ENCODE results near the gene CARD6. TPM values are rescaled to one million over a fixed set of nuclear protein-coding genes. Genes with fewer than 3 reads are reported as not detected.

Gene CARD6
- total and polyA plus RNA-seq, 10 of the 15 experiments (the other 5 are each of a cell fraction or from before 2014, with no cell fraction given), result 0.29 to 1.2 (median 0.62) TPM

DNA sequence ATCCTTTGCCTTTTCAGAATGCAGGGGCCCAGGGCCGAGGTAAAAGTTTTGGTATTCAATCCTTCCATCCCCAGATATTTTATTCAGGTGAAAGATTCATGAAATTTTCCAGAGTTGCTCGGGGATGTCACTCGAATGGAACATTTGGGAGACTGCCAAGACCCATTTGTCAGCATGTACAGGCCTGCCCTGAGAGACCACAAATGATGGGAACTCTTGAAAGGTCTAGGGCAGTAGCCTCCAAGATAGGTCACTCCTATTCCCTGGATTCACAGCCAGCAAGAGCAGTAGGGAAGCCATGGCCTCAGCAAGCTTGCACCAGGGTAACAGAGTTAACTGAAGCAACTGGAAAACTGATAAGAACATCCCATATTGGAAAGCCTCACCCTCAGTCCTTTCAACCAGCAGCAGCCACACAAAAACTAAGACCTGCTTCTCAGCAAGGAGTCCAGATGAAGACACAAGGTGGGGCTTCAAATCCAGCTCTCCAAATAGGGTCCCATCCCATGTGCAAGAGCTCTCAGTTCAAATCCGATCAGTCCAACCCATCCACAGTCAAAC lies 12.5 kb downstream of the CARD6 start (continued):
- TF ChIP-seq, protein P1, sequence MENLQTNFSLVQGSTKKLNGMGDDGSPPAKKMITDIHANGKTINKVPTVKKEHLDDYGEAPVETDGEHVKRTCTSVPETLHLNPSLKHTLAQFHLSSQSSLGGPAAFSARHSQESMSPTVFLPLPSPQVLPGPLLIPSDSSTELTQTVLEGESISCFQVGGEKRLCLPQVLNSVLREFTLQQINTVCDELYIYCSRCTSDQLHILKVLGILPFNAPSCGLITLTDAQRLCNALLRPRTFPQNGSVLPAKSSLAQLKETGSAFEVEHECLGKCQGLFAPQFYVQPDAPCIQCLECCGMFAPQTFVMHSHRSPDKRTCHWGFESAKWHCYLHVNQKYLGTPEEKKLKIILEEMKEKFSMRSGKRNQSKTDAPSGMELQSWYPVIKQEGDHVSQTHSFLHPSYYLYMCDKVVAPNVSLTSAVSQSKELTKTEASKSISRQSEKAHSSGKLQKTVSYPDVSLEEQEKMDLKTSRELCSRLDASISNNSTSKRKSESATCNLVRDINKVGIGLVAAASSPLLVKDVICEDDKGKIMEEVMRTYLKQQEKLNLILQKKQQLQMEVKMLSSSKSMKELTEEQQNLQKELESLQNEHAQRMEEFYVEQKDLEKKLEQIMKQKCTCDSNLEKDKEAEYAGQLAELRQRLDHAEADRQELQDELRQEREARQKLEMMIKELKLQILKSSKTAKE (IDR thresholded peaks at IDR 0.05; ENCODE audit: low read depth, poor library complexity, severe bottlenecking), result no peak
- TF ChIP-seq TCF12 (IDR thresholded peaks at IDR 0.05; ENCODE audit: low read depth, low read length), result no peak
- no peak for TF ChIP-seq CREB1 (IDR thresholded peaks at IDR 0.05; ENCODE audit: low read depth)

DNA sequence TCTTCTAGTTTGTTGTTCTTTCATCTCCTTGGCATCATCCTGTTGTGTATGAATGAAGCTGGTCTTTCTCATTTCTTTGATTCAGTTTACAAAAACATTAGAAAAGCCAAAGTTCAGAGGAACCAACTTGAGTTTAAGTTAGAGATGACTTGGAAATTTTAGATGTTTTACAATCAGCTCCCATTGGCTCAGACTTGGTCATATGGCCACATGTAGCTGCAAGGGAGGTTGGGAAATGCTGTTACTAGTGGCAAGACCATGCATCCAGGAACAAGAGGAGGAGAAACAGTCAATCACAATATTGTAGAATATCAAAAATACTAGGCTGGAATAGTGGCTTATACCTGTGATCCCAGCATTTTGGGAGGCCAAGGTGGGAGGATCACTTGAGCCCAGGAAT lies 19.5 kb downstream of the CARD6 start:
- POLR2A ChIA-PET, result no interaction called here
- Histone ChIP-seq H3K4me2 (ENCODE audit: control insufficient read depth, insufficient read depth) (no peak overlapping the region), H3K27me3 (replicated peaks in 1 of 2; ENCODE audit: control insufficient read depth in 2 of 2, insufficient read depth in 2 of 2, low read length in 1 of 2) (no peaks in the 10 kb centered on the region), H3K4me1 (ENCODE audit: control insufficient read depth, insufficient read depth, low read length) (no peaks in the 10 kb centered on the region), H3K9me3 (replicated peaks; ENCODE audit: control insufficient read depth, insufficient read depth, low read length) (no peaks in the 10 kb centered on the region; the same call in 2 of the 3 replicates), H3K9ac (ENCODE audit: control insufficient read depth, insufficient read depth, low read length) (no peak overlapping the region), H3K27ac (ENCODE audit: control insufficient read depth, insufficient read depth) (no peak overlapping the region), H3K79me2 (ENCODE audit: control insufficient read depth, insufficient read depth, low read length) (no peaks in the 10 kb centered on the region), H4K20me1 (ENCODE audit: control insufficient read depth, insufficient read depth) (no peaks in the 10 kb centered on the region), H3K4me3 (no peak overlapping the region), H2AFZ (ENCODE audit: control insufficient read depth, low read depth, low read length) (no peak overlapping the region), H3K36me3 (ENCODE audit: control insufficient read depth in 2 of 2, insufficient read depth in 2 of 2, low read length in 1 of 2) (no peaks in the 10 kb centered on the region)
- in situ Hi-C loops (cut with MboI), result no loop called here
- RAD21 ChIA-PET (ENCODE audit: unreplicated experiment), result no interaction called here
- ATAC-seq (no peak), FAIRE-seq (no peak), DNase-seq (ENCODE audit: low read depth, low spot score) (no peak)
- SMC1A ChIA-PET (ENCODE audit: uncharacterized antibody, unreplicated experiment), result interaction anchor here (0.7 to 0.8 kb wide), 2 partner anchors 22 to 124 kb away, joined by 3 read pairs; no protein-coding TSS in a partner anchor
- BruUV-seq (replicated peaks), result no TSS peak
- TF ChIP-seq RAD21 (IDR thresholded peaks at IDR 0.05; ENCODE audit: insufficient read depth, low read depth, low read length) (no peak), CREM (IDR thresholded peaks at IDR 0.05; ENCODE audit: low read depth) (no peak), HCFC1 (IDR thresholded peaks at IDR 0.05; ENCODE audit: low read length) (no peak), RBBP5 (conservative IDR thresholded peaks at IDR 0.05) (no peak), ESRRA (IDR thresholded peaks at IDR 0.05; ENCODE audit: low read length) (no peak), ZNF207 (IDR thresholded peaks at IDR 0.05; ENCODE audit: borderline replicate concordance) (no peak), TBL1XR1 (IDR thresholded peaks at IDR 0.05; ENCODE audit: low read depth, low read length) (no peak), CHD1 (IDR thresholded peaks at IDR 0.05; ENCODE audit: low read depth, low read length) (no peak), CBFB (IDR thresholded peaks at IDR 0.05; ENCODE audit: low read depth) (no peak), NR2C2 (IDR thresholded peaks at IDR 0.05; ENCODE audit: borderline replicate concordance, control insufficient read depth, insufficient read length, low read depth) (no peak), WRNIP1 (IDR thresholded peaks at IDR 0.05; ENCODE audit: borderline replicate concordance, low read depth, low read length) (no peak), SUZ12 (IDR thresholded peaks at IDR 0.05; ENCODE audit: unreplicated experiment) (no peak)
- TF ChIP-seq, protein P2, sequence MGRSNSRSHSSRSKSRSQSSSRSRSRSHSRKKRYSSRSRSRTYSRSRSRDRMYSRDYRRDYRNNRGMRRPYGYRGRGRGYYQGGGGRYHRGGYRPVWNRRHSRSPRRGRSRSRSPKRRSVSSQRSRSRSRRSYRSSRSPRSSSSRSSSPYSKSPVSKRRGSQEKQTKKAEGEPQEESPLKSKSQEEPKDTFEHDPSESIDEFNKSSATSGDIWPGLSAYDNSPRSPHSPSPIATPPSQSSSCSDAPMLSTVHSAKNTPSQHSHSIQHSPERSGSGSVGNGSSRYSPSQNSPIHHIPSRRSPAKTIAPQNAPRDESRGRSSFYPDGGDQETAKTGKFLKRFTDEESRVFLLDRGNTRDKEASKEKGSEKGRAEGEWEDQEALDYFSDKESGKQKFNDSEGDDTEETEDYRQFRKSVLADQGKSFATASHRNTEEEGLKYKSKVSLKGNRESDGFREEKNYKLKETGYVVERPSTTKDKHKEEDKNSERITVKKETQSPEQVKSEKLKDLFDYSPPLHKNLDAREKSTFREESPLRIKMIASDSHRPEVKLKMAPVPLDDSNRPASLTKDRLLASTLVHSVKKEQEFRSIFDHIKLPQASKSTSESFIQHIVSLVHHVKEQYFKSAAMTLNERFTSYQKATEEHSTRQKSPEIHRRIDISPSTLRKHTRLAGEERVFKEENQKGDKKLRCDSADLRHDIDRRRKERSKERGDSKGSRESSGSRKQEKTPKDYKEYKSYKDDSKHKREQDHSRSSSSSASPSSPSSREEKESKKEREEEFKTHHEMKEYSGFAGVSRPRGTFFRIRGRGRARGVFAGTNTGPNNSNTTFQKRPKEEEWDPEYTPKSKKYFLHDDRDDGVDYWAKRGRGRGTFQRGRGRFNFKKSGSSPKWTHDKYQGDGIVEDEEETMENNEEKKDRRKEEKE (IDR thresholded peaks at IDR 0.05), result no peak
- TF ChIP-seq, protein P3, sequence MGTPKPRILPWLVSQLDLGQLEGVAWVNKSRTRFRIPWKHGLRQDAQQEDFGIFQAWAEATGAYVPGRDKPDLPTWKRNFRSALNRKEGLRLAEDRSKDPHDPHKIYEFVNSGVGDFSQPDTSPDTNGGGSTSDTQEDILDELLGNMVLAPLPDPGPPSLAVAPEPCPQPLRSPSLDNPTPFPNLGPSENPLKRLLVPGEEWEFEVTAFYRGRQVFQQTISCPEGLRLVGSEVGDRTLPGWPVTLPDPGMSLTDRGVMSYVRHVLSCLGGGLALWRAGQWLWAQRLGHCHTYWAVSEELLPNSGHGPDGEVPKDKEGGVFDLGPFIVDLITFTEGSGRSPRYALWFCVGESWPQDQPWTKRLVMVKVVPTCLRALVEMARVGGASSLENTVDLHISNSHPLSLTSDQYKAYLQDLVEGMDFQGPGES (IDR thresholded peaks at IDR 0.05), result no peak
- CTCF ChIA-PET, result no interaction called here
- intact Hi-C loops (cut with micrococcal nuclease; ENCODE audit: unreplicated experiment), result no loop called here

Data from GM12878 (cell line).